HG02943 (cell line): ENCODE data around the gene RHOBTB3.
A peak's percentile ranks its signal among the peaks of the same experiment; 100 is the strongest.
"Not testable (repeated sequence)": the region's sequence is repeated elsewhere in the genome, so short reads cannot be mapped to it uniquely, and the experiment has no call there.

Experiments
- ATAC-seq: cut with Tn5 transposase; IDR thresholded peaks from one replicate; pipeline ENCODE4 v1.9.1; 2021; ENCODE audit warnings: mild to moderate bottlenecking, low read depth, moderate library complexity; ENCODE audit not compliant: unreplicated experiment

The RHOBTB3 gene

GRCh38 chr5:95797301-95797700 is 66.2 kb downstream of the RHOBTB3 start:
- ATAC-seq: no peak

- ATAC-seq: no peak
Observed at GRCh38 chr5:95798048-95798447, 66.9 kb downstream of the RHOBTB3 start.

- ATAC-seq: no peak
Observed at GRCh38 chr5:95798545-95798944, 67.4 kb downstream of the RHOBTB3 start.

GRCh38 chr5:95799191-95799835 is 68.2 kb downstream of the RHOBTB3 start:
- no peak for ATAC-seq

- ATAC-seq: no peak
Observed at GRCh38 chr5:95800553-95800952, 69.4 kb downstream of the RHOBTB3 start.

GRCh38 chr5:95801532-95801931 is 70.4 kb downstream of the RHOBTB3 start:
- no peak for ATAC-seq

GRCh38 chr5:95801961-95802360 is 70.8 kb downstream of the RHOBTB3 start:
- no peak for ATAC-seq

GRCh38 chr5:95803271-95804148 is 72.4 kb downstream of the RHOBTB3 start:
- no peak for ATAC-seq

GRCh38 chr5:95804736-95805539 is 73.8 kb downstream of the RHOBTB3 start:
- no peak for ATAC-seq

- no peak for ATAC-seq
Observed at GRCh38 chr5:95806687-95807086, 75.6 kb downstream of the RHOBTB3 start.

- ATAC-seq: no peak
Observed at GRCh38 chr5:95808013-95808685, 77.0 kb downstream of the RHOBTB3 start.

GRCh38 chr5:95808686-95809413 is 77.7 kb downstream of the RHOBTB3 start:
- peak; percentile 100 for ATAC-seq

- ATAC-seq: no peak
Observed at GRCh38 chr5:95809414-95809960, 78.4 kb downstream of the RHOBTB3 start.

GRCh38 chr5:95810305-95811125 is 79.4 kb downstream of the RHOBTB3 start:
- no peak for ATAC-seq

- ATAC-seq: not testable (repeated sequence)
Observed at GRCh38 chr5:95811126-95811423, 79.9 kb downstream of the RHOBTB3 start.

- ATAC-seq: not testable (repeated sequence)
Observed at GRCh38 chr5:95811461-95812073, 80.4 kb downstream of the RHOBTB3 start.

- no peak for ATAC-seq
Observed at GRCh38 chr5:95812074-95812471, 80.9 kb downstream of the RHOBTB3 start.

GRCh38 chr5:95813035-95813434 is 81.9 kb downstream of the RHOBTB3 start:
- ATAC-seq: not testable (repeated sequence)
